ENCODE measurements around the gene KLHDC8A. TPM values are rescaled to one million over a fixed set of nuclear protein-coding genes. Genes with fewer than 3 reads are reported as not detected.

Gene KLHDC8A
- total and polyA plus RNA-seq, 2 of the 13 experiments (the other 11 are each of a cell fraction or from before 2014, with no cell fraction given) = not detected

DNA sequence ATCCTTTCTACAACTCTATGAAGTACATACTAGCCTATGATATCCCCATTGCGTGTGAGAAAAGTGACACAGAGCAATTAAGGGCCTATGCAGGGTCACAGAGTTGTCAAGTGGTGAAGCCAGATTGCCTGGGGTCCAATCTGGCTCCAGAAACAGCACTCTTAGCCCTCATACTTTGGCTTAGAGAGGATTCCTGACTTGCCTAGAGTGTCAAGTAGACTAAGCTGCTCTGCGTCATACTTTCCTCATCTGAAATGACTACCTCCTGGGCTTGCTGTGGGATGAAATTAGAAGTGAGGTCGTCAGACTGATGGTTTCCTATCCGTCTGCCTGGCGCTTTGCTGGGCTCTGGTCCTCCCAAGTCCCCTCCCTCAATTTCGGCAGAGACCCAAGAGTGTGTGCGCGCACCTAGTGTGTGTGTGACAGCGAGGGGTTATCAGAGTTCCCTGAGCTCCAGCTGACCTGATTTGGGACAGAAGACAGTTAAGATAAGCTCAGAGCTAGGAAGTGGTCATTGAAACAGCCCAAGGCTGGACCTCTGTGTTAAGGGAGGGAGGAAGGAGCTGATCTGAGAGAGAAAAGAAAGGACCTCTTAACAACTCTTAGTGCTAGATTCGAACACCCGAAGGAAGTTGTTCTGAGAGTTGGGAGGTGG lies 29.8 kb downstream of the KLHDC8A start:
- POLR2A ChIA-PET = no interaction called here
- in situ Hi-C loops (cut with HindIII; ENCODE audit: extremely low pct_ligation_motif_present, low pct_unique_long_range_greater_than_20kb) = no loop called here
- Histone ChIP-seq H3K79me2 (ENCODE audit: insufficient read depth, low read length) (no peaks in the 10 kb centered on the region), H3K9me3 (ENCODE audit: low read length) (no peaks in the 10 kb centered on the region), H3K36me3 (replicated peaks in 1 of 2; ENCODE audit: control insufficient read depth in 1 of 2, insufficient read depth in 2 of 2, low read length in 2 of 2) (no peaks in the 10 kb centered on the region), H3K4me2 (ENCODE audit: low read depth, low read length) (no peak overlapping the region), H2AFZ (ENCODE audit: low read length) (no peak overlapping the region), H3K4me1 (ENCODE audit: insufficient read depth, low read length) (peaks cover 13% of the 10 kb centered on the region), H3K27me3 (ENCODE audit: control insufficient read depth in 1 of 2, insufficient read depth in 2 of 2, low read length in 2 of 2) (peaks cover 0 to 63% of the 10 kb centered on the region in 2 experiments; a peak in 4 of 5 replicates), H3K27ac (ENCODE audit: extremely low read length, insufficient read depth, low read length) (no peak overlapping the region), H4K20me1 (ENCODE audit: insufficient read depth, low read length) (no peaks in the 10 kb centered on the region), H3K9ac (ENCODE audit: insufficient read depth, low read depth, low read length) (no peak overlapping the region), H3K4me3 (replicated peaks in 1 of 3; ENCODE audit: insufficient read depth in 1 of 3, low read depth in 2 of 3, low read length in 3 of 3) (no peak overlapping the region)
- no TSS peak for BruUV-seq (replicated peaks)
- ATAC-seq (no peak), DNase-seq (ENCODE audit: low spot score) (no peak), FAIRE-seq (no peak)
- TF ChIP-seq NR1H2 (CRISPR knock-in tag; IDR thresholded peaks at IDR 0.05; ENCODE audit: borderline replicate concordance, low read depth) = no peak
- TF ChIP-seq RNF2 (conservative IDR thresholded peaks at IDR 0.05; ENCODE audit: low read depth) = no peak
- TF ChIP-seq, protein P1, sequence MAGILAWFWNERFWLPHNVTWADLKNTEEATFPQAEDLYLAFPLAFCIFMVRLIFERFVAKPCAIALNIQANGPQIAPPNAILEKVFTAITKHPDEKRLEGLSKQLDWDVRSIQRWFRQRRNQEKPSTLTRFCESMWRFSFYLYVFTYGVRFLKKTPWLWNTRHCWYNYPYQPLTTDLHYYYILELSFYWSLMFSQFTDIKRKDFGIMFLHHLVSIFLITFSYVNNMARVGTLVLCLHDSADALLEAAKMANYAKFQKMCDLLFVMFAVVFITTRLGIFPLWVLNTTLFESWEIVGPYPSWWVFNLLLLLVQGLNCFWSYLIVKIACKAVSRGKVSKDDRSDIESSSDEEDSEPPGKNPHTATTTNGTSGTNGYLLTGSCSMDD (CRISPR knock-in tag; IDR thresholded peaks at IDR 0.05) = no peak
- TF ChIP-seq, protein P2, sequence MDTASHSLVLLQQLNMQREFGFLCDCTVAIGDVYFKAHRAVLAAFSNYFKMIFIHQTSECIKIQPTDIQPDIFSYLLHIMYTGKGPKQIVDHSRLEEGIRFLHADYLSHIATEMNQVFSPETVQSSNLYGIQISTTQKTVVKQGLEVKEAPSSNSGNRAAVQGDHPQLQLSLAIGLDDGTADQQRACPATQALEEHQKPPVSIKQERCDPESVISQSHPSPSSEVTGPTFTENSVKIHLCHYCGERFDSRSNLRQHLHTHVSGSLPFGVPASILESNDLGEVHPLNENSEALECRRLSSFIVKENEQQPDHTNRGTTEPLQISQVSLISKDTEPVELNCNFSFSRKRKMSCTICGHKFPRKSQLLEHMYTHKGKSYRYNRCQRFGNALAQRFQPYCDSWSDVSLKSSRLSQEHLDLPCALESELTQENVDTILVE (CRISPR knock-in tag; IDR thresholded peaks at IDR 0.05) = no peak
- no peak for TF ChIP-seq ZNF562 (CRISPR knock-in tag; IDR thresholded peaks at IDR 0.05; ENCODE audit: borderline replicate concordance)
- no peak for TF ChIP-seq NBN (conservative IDR thresholded peaks at IDR 0.05)
- TF ChIP-seq ZSCAN21 (CRISPR knock-in tag; IDR thresholded peaks at IDR 0.05; ENCODE audit: borderline replicate concordance) = no peak
- TF ChIP-seq ZNF160 (CRISPR knock-in tag; IDR thresholded peaks at IDR 0.05) = no peak
- TF ChIP-seq, protein P3, sequence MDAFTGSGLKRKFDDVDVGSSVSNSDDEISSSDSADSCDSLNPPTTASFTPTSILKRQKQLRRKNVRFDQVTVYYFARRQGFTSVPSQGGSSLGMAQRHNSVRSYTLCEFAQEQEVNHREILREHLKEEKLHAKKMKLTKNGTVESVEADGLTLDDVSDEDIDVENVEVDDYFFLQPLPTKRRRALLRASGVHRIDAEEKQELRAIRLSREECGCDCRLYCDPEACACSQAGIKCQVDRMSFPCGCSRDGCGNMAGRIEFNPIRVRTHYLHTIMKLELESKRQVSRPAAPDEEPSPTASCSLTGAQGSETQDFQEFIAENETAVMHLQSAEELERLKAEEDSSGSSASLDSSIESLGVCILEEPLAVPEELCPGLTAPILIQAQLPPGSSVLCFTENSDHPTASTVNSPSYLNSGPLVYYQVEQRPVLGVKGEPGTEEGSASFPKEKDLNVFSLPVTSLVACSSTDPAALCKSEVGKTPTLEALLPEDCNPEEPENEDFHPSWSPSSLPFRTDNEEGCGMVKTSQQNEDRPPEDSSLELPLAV (CRISPR knock-in tag; conservative IDR thresholded peaks at IDR 0.05; ENCODE audit: low read depth) = no peak
- TF ChIP-seq ZMAT3 (CRISPR knock-in tag; conservative IDR thresholded peaks at IDR 0.05) = no peak
- no peak for TF ChIP-seq CHD2 (IDR thresholded peaks at IDR 0.05; ENCODE audit: low read depth, low read length)
- TF ChIP-seq ZNF775 (CRISPR knock-in tag; IDR thresholded peaks at IDR 0.05; ENCODE audit: borderline replicate concordance) = no peak
- CTCF ChIA-PET (ENCODE audit: low intra/inter-chr PET ratio, low total read pairs) = interaction anchor here (6.6 kb wide), 1 partner anchor 54 kb away, joined by 150 read pairs; no protein-coding TSS in a partner anchor
- 34% methylated on average over 11 of the region's 11 CpGs for WGBS (ENCODE audit: low lambda C conversion rate)
- intact Hi-C loops (cut with micrococcal nuclease; ENCODE audit: unreplicated experiment) = no loop called here

All from HepG2 (cell line).